KMS-11 (cell line): ENCODE data around the gene FBXW7.

ENCODE experiments used
- H2AFZ ChIP-seq: fragments of 200-600 bp; sonication (generic); 2 replicates; pipeline ENCODE4 v1.6.1; 2016; ENCODE audit warnings: antibody characterized with exemption, mixed run types, low read depth
- H3K27ac ChIP-seq: fragments of 200-600 bp; sonication (generic); 2 replicates; pipeline ENCODE4 v1.6.1; 2016; ENCODE audit warnings: mild to moderate bottlenecking, mixed run types
- H3K27me3 ChIP-seq: fragments of 200-600 bp; sonication (generic); 2 replicates; pipeline ENCODE4 v1.6.1; 2017; ENCODE audit warnings: mild to moderate bottlenecking, low read depth, mixed run types, moderate library complexity; ENCODE audit not compliant: insufficient read depth
- H3K36me3 ChIP-seq: fragments of 200-600 bp; sonication (generic); 2 replicates; pipeline ENCODE4 v1.6.1; 2017; ENCODE audit warnings: mild to moderate bottlenecking, mixed run types; ENCODE audit not compliant: insufficient read depth
- H3K4me1 ChIP-seq: fragments of 200-600 bp; sonication (generic); 2 replicates; pipeline ENCODE4 v1.6.1; 2016; ENCODE audit warnings: mild to moderate bottlenecking, low read depth, mixed run types; ENCODE audit not compliant: poor library complexity, severe bottlenecking
- H3K4me2 ChIP-seq: fragments of 200-600 bp; sonication (generic); 2 replicates; pipeline ENCODE4 v1.7.0; 2016; ENCODE audit warnings: mild to moderate bottlenecking, mixed run types
- H3K4me3 ChIP-seq: fragments of 200-600 bp; sonication (generic); IDR thresholded peaks from 2 replicates; pipeline ENCODE4 v1.6.1; 2017; ENCODE audit warnings: low read depth, low read length, mixed read lengths; ENCODE audit not compliant: insufficient read depth
- H3K79me2 ChIP-seq: fragments of 200-600 bp; sonication (generic); 2 replicates; pipeline ENCODE4 v1.6.1; 2016; ENCODE audit warnings: low read depth, mixed run types; ENCODE audit not compliant: insufficient read depth
- H3K9ac ChIP-seq: fragments of 200-600 bp; sonication (generic); 2 replicates; pipeline ENCODE4 v1.6.1; 2016; ENCODE audit warnings: mild to moderate bottlenecking, mixed run types
- H4K20me1 ChIP-seq: fragments of 200-600 bp; sonication (generic); 2 replicates; pipeline ENCODE4 v1.6.1; 2016; ENCODE audit warnings: mild to moderate bottlenecking, mixed run types; ENCODE audit not compliant: insufficient read depth
- TF ChIP-seq, protein P1 (sequence below): fragments of 200-600 bp; sonication (generic); conservative IDR thresholded peaks from 2 replicates; pipeline ENCODE4 v1.6.1; 2017; ENCODE audit warnings: low read depth, mild to moderate bottlenecking, antibody characterized with exemption, low read length, moderate library complexity, mixed read lengths

The FBXW7 gene

GRCh38 chr4:152513078-152513477, 22.8 kb downstream of the FBXW7 start:
- no peak overlapping the region for H3K27ac ChIP-seq
- no peaks in the 10 kb centered on the region for H4K20me1 ChIP-seq
- H3K4me3 ChIP-seq, result no peak overlapping the region
- no peak overlapping the region for H2AFZ ChIP-seq
- TF ChIP-seq, protein P1, sequence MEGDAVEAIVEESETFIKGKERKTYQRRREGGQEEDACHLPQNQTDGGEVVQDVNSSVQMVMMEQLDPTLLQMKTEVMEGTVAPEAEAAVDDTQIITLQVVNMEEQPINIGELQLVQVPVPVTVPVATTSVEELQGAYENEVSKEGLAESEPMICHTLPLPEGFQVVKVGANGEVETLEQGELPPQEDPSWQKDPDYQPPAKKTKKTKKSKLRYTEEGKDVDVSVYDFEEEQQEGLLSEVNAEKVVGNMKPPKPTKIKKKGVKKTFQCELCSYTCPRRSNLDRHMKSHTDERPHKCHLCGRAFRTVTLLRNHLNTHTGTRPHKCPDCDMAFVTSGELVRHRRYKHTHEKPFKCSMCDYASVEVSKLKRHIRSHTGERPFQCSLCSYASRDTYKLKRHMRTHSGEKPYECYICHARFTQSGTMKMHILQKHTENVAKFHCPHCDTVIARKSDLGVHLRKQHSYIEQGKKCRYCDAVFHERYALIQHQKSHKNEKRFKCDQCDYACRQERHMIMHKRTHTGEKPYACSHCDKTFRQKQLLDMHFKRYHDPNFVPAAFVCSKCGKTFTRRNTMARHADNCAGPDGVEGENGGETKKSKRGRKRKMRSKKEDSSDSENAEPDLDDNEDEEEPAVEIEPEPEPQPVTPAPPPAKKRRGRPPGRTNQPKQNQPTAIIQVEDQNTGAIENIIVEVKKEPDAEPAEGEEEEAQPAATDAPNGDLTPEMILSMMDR, result no peak
- H3K4me1 ChIP-seq, result peaks cover 6% of the 10 kb centered on the region
- H3K36me3 ChIP-seq, result no peaks in the 10 kb centered on the region
- peaks cover 70% of the 10 kb centered on the region; the same call in 1 of the 2 replicates for H3K79me2 ChIP-seq
- no peak overlapping the region for H3K4me2 ChIP-seq
- no peak overlapping the region for H3K9ac ChIP-seq
- no peaks in the 10 kb centered on the region for H3K27me3 ChIP-seq

DNA sequence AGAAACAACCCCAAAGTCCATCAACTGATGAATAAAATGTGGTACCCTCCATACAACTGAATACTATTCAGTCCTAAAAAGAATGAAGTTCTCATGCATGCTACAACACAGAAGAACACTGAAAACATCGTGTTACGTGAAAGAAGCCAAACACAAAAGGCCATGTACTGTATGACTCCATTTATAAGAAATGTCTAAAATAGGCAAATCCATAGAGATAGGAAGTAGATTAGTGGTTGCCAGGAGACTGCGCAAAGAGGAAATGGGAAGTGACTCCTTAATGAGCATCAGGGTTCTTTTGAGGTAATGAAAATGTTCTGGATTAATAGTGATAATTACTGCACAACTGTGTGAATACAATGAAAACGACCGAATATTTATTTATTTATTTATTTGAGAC, 23.4 kb downstream of the FBXW7 start:
- Histone ChIP-seq H3K9ac (no peak overlapping the region), H3K4me3 (no peak overlapping the region), H3K27me3 (no peaks in the 10 kb centered on the region), H3K4me1 (peaks cover 6% of the 10 kb centered on the region), H3K79me2 (peaks cover 71% of the 10 kb centered on the region; the same call in 1 of the 2 replicates), H3K4me2 (no peak overlapping the region), H3K27ac (no peak overlapping the region), H3K36me3 (no peaks in the 10 kb centered on the region), H4K20me1 (no peaks in the 10 kb centered on the region), H2AFZ (no peak overlapping the region)
- TF ChIP-seq, protein P1, result no peak

- Histone ChIP-seq H3K36me3 (no peaks in the 10 kb centered on the region), H3K27ac (no peak overlapping the region), H3K4me2 (no peak overlapping the region), H3K27me3 (no peaks in the 10 kb centered on the region), H3K4me3 (no peak overlapping the region), H2AFZ (no peak overlapping the region), H3K9ac (no peak overlapping the region), H4K20me1 (no peaks in the 10 kb centered on the region; the same call in 1 of the 2 replicates), H3K79me2 (peaks cover 68% of the 10 kb centered on the region; the same call in 1 of the 2 replicates), H3K4me1 (no peaks in the 10 kb centered on the region)
- TF ChIP-seq, protein P1, result no peak
Measured at GRCh38 chr4:152510349-152511147, 25.3 kb downstream of the FBXW7 start.

DNA sequence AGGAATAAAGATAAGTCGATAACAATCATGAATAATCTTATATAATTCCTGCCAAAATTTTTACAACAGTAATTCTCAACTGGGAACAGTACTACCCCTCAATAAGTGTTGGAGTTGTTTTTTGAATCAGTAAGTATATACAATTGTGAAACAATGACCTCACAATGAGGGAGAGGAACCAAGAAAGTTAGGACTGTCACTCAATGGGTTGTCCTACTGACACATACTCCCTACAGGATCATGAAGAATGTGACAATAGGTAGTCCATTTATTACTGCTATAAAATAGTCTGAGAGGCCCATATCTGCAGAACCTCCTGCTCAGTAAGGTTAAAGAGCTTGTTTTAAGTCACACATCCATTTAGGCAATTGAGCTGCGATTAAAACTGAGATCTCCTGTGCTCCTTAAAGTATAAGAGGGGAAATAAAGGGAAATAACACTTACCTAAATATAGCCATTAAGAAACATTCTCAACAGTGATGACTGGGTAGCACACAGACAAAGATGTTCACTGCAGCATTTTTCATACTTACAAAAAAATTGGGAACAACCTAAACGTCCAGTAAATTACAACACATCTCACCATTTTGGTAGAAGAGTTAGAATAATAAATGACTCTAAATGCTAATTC, 26.2 kb downstream of the FBXW7 start:
- Histone ChIP-seq H3K27ac (no peak overlapping the region), H3K4me2 (no peak overlapping the region), H3K4me1 (no peaks in the 10 kb centered on the region), H3K4me3 (no peak overlapping the region), H3K9ac (no peak overlapping the region), H4K20me1 (no peaks in the 10 kb centered on the region; the same call in 1 of the 2 replicates), H3K27me3 (no peaks in the 10 kb centered on the region), H3K36me3 (no peaks in the 10 kb centered on the region), H2AFZ (no peak overlapping the region), H3K79me2 (peaks cover 66% of the 10 kb centered on the region; the same call in 1 of the 2 replicates)
- TF ChIP-seq, protein P1, result no peak
